Measurements from ENCODE around the gene NYAP1. TPM values are rescaled to one million over a fixed set of nuclear protein-coding genes. Genes with fewer than 3 reads are reported as not detected.
"Not testable (repeated sequence)": the region's sequence is repeated elsewhere in the genome, so short reads cannot be mapped to it uniquely, and the experiment has no call there.

The NYAP1 gene
- total RNA-seq, 2 experiments from 2014 or later, result 0.23 to 0.32 TPM

DNA sequence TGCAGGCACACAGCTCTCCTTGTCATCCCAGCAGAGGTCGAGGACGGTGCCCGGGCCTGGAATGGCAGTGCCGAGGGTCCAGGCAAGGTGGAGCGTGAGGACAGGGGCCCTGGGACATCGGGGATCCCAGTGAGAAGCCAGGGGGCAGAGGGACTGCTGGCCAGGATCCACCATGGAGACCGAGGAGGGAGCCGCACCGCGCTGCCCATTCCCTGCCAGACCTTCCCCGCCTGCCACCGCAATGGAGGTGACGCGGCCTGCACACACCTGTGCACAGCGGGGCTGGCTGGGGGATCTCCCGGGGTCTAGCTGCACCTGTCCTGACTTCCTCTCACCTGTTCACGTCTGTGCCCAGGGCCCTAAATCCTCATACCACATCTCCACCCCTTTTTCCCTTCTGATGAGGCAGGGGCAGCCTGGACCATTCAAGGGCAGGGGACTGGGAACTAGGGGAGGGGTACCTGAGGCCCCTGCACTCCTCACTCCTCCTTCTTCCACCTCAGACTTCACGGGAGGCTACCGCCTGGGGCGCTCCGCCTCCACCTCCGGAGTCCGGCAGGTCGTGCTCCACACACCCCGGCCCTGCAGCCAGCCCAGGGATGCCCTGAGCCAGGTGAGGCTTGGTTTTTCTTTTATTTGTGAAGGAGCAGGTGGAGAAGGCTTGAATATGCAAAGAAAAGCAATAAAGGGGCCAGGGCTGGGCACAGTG lies 6.9 kb downstream of the NYAP1 start:
- CTCF ChIA-PET, result interaction anchor here (2.7 kb wide), 1 partner anchor 10 kb away, joined by 12 read pairs; the partner anchor contains the start of gene TSC22D4
- H3K4me1 Mint-ChIP-seq, result peaks cover 26% of the 10 kb centered on the region
- H3K9me3 Mint-ChIP-seq, result no peaks in the 10 kb centered on the region
- POLR2A ChIA-PET, result no interaction called here
- H3K27ac Mint-ChIP-seq, result no peak overlapping the region
- DNase-seq, result no peak
- H3K27me3 Mint-ChIP-seq, result peaks cover 5% of the 10 kb centered on the region
- H3K36me3 Mint-ChIP-seq (ENCODE audit: low read depth), result no peaks in the 10 kb centered on the region
- H3K4me3 Mint-ChIP-seq, result no peak overlapping the region

DNA sequence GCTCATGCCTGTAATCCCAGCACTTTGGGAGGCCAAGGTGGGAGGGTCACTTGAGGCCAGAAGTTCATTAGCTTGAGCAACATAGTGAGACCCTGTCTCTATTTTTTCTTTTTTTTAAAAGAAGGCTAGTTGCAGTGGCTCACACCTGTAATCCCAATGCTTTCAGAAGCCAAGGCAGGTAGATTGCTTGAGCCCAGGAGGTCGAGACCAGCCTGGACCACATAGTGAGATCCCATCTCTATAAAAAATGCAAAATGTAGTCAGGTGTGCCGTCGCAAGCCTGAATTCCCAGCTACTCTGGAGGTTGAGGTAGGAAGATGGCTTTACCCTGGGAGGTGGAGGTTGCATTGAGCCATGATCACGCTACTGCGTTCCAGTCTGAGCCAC lies 7.5 kb downstream of the NYAP1 start:
- H3K27ac Mint-ChIP-seq, result no peak overlapping the region
- peaks cover 7% of the 10 kb centered on the region for H3K27me3 Mint-ChIP-seq
- peaks cover 24% of the 10 kb centered on the region for H3K4me1 Mint-ChIP-seq
- H3K36me3 Mint-ChIP-seq (ENCODE audit: low read depth), result no peaks in the 10 kb centered on the region
- POLR2A ChIA-PET, result no interaction called here
- no peaks in the 10 kb centered on the region for H3K9me3 Mint-ChIP-seq
- no peak for DNase-seq
- CTCF ChIA-PET, result interaction anchor here (0.6 to 1.2 kb wide), 2 partner anchors 8 to 40 kb away, joined by 3 to 4 read pairs; no protein-coding TSS in a partner anchor
- no peak overlapping the region for H3K4me3 Mint-ChIP-seq

DNA sequence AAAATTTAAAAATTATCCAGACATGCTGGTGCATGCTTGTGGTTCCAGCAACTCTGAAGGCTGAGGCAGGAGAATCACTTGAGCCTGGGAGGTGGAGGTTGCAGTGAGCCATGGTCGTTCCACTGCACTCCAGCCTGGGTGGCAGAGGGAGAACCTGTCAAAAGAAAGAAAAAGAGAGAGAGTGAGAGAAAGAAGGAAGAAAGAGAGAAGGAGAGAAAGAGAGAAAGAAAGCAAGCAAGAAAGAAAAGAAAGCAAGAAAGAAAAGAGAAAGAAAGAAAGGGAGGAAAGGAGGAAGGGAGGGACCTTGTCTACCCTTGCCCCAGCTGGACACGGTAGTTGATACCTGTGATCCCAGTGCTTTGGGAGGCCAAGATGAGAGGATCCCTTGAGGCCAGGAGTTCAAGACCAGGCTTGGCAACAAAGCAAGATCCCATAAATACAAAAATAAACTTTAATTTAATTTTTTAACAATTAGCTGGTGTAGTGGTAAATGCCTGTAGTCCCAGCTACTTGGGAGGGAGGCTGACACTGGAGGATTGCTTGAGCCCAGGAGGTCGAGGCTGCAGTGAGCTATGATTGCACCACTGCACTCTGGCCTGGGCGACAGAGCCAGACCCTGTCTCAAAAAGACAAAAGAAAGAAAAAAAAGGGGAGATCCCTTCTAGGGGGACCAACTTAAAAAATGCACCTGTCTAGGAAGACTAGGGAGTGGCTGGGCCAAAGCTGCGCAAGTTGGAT lies 9.2 kb downstream of the NYAP1 start:
- DNase-seq, result no peak
- POLR2A ChIA-PET, result interaction anchor here (0.5 to 1.1 kb wide), 2 partner anchors 31 to 38 kb away, joined by 3 to 4 read pairs; no protein-coding TSS in a partner anchor
- Mint-ChIP-seq H3K4me1 (peaks cover 24% of the 10 kb centered on the region), H3K4me3 (peak overlapping the region; percentile 49), H3K27ac (peak overlapping the region; percentile 74), H3K9me3 (no peaks in the 10 kb centered on the region), H3K36me3 (ENCODE audit: low read depth) (no peaks in the 10 kb centered on the region), H3K27me3 (peaks cover 11% of the 10 kb centered on the region)
- CTCF ChIA-PET, result interaction anchor here (1.0 to 1.6 kb wide), 5 partner anchors 8 to 72 kb away, joined by 3 to 6 read pairs (median 4); no protein-coding TSS in a partner anchor

DNA sequence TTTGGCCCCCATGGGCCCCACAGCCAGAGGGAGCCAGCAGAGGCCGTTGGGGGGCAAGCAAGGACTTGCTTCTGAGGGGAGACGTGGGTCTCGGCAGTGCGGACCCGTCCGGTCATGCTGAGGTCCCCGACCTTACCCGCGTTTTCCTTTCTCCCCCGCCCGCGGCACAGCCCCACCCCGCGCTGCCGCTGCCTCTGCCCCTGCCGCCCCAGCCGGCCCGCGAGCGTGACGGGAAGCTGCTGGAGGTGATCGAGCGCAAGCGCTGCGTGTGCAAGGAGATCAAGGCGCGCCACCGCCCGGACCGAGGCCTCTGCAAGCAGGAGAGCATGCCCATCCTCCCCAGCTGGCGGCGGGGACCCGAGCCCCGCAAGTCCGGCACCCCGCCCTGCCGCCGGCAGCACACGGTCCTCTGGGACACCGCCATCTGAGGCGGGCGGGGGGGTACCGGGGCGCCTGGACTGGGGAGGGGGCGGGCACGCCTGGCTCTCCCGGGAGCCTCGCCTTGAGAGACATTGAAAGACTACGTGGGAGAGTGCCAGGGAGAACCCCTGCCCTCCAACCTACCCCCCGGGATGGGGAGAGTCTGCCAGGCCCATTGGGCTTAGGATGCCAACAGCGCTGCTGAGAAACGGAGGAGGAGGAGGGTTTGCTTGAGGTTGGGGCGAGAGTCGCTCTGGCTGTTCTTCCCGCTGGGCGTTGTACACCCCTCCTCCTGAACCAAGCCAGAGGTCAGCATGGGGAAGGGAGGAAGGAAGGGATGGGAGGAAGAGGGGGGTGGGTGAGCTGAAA lies 9.9 kb downstream of the NYAP1 start:
- H3K27me3 Mint-ChIP-seq, result peaks cover 11% of the 10 kb centered on the region
- H3K9me3 Mint-ChIP-seq, result no peaks in the 10 kb centered on the region
- ChIA-PET POLR2A (interaction anchor here (0.5 to 1.1 kb wide), 2 partner anchors 32 to 39 kb away, joined by 3 to 4 read pairs; no protein-coding TSS in a partner anchor), CTCF (interaction anchor here (1.0 to 1.6 kb wide), 5 partner anchors 9 to 71 kb away, joined by 3 to 6 read pairs (median 4); no protein-coding TSS in a partner anchor)
- DNase-seq, result peak; percentile 69
- H3K27ac Mint-ChIP-seq, result peak overlapping the region; percentile 74
- peak overlapping the region; percentile 51 for H3K4me3 Mint-ChIP-seq
- peaks cover 24% of the 10 kb centered on the region for H3K4me1 Mint-ChIP-seq
- H3K36me3 Mint-ChIP-seq (ENCODE audit: low read depth), result no peaks in the 10 kb centered on the region

DNA sequence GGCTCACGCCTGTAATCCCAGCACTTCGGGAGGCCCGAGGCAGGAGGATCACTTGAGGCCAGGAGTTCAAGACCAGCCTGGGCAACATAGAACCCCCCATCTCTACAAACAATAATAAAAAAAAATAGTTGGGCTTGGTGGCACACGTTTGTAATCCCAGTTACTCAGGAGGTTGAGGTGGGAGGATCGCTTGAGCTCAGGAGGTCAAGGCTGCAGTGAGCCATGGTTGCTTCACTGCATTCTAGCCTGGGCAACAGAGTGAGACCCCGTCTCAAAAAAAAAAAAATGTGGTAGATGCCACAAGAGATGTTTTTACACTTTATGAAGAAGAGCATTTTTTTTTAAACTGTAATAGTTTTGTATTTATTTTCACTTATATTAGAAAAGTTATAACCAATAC lies 12.8 kb downstream of the NYAP1 start:
- no peak overlapping the region for H3K27ac Mint-ChIP-seq
- POLR2A ChIA-PET, result no interaction called here
- peaks cover 21% of the 10 kb centered on the region for H3K4me1 Mint-ChIP-seq
- H3K36me3 Mint-ChIP-seq (ENCODE audit: low read depth), result no peaks in the 10 kb centered on the region
- CTCF ChIA-PET, result interaction anchor here (0.7 to 1.8 kb wide), 4 partner anchors 12 to 53 kb away, joined by 3 to 7 read pairs (median 4); no protein-coding TSS in a partner anchor
- DNase-seq, result no peak
- H3K4me3 Mint-ChIP-seq, result no peak overlapping the region
- H3K9me3 Mint-ChIP-seq, result no peaks in the 10 kb centered on the region
- peaks cover 11% of the 10 kb centered on the region for H3K27me3 Mint-ChIP-seq

DNA sequence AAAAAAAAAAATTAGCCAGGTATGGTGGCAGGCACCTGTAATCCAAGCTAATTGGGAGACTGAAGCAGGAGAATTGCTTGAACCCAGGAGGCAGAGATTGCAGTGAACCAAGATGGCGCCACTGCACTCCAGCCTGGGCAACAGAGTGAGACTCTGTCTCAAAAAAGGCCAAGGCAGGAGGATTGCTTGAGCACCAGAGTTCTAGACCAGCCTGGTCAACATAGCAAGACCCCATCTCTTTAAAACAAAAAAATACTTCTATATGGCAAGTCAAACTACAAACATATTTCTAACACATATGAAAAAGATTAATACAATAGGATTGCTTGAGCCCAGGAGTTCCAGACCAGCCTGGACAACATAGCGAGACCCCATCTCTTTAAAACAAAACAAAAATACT lies 17.0 kb downstream of the NYAP1 start:
- H3K36me3 Mint-ChIP-seq (ENCODE audit: low read depth); H3K27me3 Mint-ChIP-seq; CTCF ChIA-PET; POLR2A ChIA-PET; DNase-seq; H3K9me3 Mint-ChIP-seq; H3K27ac Mint-ChIP-seq; H3K4me3 Mint-ChIP-seq; H3K4me1 Mint-ChIP-seq: not testable (repeated sequence)

DNA sequence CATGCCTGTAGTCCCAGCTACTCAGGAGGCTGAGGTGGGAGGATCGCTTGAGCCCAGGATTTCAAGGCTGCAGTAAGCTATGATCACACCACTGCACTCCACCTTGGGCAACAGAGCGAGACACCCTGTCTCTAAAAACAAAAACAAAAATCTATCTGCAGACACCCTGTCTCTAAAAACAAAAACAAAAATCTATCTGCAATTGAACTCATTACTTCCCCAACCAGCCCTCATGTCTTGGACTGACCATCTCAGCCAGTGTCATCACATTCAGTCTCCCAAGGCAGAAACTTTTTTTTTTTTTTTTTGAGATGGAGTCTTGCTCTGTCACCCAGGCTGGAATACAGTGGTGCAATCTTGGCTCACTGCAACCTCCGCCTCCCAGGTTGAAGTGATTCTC lies 20.3 kb downstream of the NYAP1 start:
- H3K4me1 Mint-ChIP-seq; H3K9me3 Mint-ChIP-seq; H3K4me3 Mint-ChIP-seq; H3K27ac Mint-ChIP-seq; POLR2A ChIA-PET; H3K36me3 Mint-ChIP-seq (ENCODE audit: low read depth); DNase-seq; H3K27me3 Mint-ChIP-seq: not testable (repeated sequence)
- CTCF ChIA-PET, result interaction anchor here (0.6 to 1.5 kb wide), 6 partner anchors 19 to 211 kb away, joined by 3 read pairs; no protein-coding TSS in a partner anchor

DNA sequence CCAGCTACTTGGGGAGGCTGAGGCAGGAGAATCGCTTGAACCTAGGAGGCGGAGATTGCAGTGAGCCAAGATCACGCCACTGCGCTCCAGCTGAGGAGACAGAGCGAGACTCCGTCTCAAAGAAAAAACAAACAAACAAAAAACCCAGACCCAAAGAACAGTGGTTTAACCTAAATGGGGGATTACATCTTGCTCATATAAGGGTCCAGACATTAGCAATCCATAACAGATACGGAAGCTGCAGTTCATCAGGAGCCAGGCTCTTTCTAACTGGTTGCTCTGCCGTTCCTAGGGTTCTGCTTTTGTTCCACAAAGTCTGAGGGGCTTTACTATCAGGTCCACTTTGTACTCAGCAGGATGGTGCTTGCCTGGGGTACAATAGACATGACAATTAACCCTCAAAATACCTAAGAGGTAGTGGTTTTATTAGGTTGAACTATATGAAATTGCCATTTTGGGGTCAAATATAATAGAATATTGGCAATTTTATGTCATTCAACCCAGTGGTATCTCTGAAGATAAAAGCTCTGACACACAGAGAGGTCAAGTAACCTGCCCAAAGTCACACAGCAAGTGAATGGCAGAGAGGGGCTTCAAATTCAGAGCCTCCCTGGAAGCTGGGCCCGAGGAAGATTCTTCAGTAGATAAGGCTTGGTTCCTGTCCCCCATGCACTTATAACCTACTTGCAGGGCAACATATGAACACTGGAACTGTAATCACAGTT lies 21.3 kb downstream of the NYAP1 start:
- H3K9me3 Mint-ChIP-seq, result no peaks in the 10 kb centered on the region
- ChIA-PET POLR2A (no interaction called here), CTCF (interaction anchor here (0.6 to 1.5 kb wide), 3 partner anchors 22 to 65 kb away, joined by 3 read pairs; no protein-coding TSS in a partner anchor)
- H3K4me1 Mint-ChIP-seq, result no peaks in the 10 kb centered on the region
- DNase-seq, result no peak
- no peak overlapping the region for H3K4me3 Mint-ChIP-seq
- no peaks in the 10 kb centered on the region for H3K36me3 Mint-ChIP-seq (ENCODE audit: low read depth)
- peaks cover 2% of the 10 kb centered on the region for H3K27me3 Mint-ChIP-seq
- H3K27ac Mint-ChIP-seq, result no peak overlapping the region

DNA sequence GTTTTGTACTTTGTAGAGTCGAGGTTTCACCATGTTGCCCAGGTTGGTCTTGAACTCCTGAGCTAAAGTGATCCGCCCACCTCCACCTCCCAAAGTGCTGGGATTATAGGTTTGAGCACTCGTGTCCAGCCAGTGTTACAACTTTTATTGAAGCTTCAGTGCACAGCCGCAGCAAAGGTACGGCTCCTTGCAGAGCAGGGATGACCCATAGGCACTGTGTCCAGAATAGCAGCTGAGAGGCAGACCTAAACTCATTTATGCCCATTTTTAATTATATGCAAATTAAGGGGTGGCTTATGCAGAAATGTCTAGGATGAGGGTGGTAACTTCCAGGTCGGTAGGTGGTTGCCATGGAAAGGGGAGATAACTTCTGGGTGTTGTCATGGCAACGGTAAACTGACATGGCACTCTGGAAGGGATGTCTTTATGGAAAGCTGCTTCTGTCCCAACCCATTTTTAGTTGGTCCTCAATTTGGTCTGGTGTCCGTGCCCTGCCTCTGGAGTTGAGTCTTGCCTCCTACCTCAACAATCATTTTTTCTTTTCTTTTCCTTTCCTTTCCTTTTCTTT lies 22.7 kb downstream of the NYAP1 start:
- H3K27me3 Mint-ChIP-seq, result peaks cover 6% of the 10 kb centered on the region
- ChIA-PET POLR2A (no interaction called here), CTCF (interaction anchor here (0.6 to 1.0 kb wide), 4 partner anchors 9 to 420 kb away, joined by 3 to 7 read pairs (median 3); no protein-coding TSS in a partner anchor)
- H3K4me3 Mint-ChIP-seq, result no peak overlapping the region
- no peaks in the 10 kb centered on the region for H3K4me1 Mint-ChIP-seq
- DNase-seq, result no peak
- no peaks in the 10 kb centered on the region for H3K9me3 Mint-ChIP-seq
- H3K27ac Mint-ChIP-seq, result no peak overlapping the region
- no peaks in the 10 kb centered on the region for H3K36me3 Mint-ChIP-seq (ENCODE audit: low read depth)

DNA sequence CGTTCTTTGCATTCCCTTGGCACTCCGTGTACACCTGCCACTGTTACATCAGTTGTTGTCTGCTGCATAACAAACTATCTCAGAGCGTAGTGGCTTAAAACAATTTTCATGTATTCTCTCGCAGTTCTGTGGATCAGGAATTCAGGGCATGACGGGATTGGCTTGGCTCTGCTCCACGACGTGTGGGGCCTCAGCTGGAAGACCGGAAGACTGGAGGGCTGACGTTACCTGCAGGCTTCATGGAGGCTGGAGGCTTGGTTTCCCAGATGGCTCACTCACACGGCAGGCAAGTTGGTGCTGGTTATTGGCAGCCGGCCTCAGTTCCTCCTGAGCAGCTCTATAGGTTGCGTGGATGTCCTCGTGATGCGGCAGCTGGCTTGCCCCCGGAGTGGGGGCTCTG lies 25.5 kb downstream of the NYAP1 start:
- Mint-ChIP-seq H3K4me1 (peaks cover 2% of the 10 kb centered on the region), H3K27me3 (peaks cover 6% of the 10 kb centered on the region), H3K9me3 (no peaks in the 10 kb centered on the region), H3K27ac (no peak overlapping the region), H3K36me3 (ENCODE audit: low read depth) (no peaks in the 10 kb centered on the region), H3K4me3 (no peak overlapping the region)
- ChIA-PET CTCF (interaction anchor here (1.1 kb wide), 1 partner anchor 16 kb away, joined by 3 read pairs; no protein-coding TSS in a partner anchor), POLR2A (no interaction called here)
- no peak for DNase-seq

DNA sequence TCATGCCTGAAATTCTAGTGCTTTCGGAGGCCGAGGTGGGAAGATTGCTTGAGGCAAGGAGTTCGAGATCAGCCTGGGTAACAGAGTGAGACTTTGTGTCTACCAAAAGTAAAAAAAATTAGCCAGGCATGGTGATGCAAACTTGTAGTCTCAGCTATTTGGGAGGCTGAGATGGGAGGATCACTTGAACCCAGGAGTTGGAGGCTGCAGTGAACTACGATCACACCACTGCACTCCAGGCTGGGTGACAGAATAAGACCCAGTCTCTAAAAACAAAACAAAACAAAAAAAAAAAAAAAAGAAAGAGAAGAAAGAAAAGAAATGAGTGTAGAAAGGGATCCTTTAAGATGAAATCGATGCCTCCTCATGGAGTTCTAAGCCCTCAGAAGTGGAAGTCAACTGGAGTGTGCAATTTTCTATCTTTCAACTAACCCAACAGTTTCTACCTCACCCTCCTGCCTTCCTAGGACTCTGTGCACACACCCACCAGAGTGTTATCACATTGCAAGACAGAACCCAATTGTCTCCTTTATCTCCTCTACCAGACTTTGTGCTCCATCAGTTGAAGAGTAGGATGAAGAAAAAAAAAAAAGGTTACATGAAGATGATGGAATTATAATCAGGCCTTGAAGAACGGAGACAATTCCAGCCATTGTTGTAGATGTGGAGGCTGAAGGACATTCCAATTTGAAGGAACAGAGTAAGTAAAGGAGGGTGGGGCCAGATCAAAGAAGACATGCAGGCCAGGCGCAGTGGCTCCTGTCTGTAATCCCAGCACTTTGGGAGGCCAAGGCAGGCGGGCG lies 26.9 kb downstream of the NYAP1 start:
- POLR2A ChIA-PET, result no interaction called here
- CTCF ChIA-PET, result no interaction called here
- no peak for DNase-seq

More for the DNA sequence above, 26.9 kb downstream of the NYAP1 start:
- Mint-ChIP-seq H3K36me3 (ENCODE audit: low read depth) (no peaks in the 10 kb centered on the region), H3K9me3 (no peaks in the 10 kb centered on the region), H3K4me1 (peaks cover 11% of the 10 kb centered on the region), H3K27me3 (peaks cover 6% of the 10 kb centered on the region), H3K4me3 (no peak overlapping the region), H3K27ac (no peak overlapping the region)

Data from activated CD4-positive, alpha-beta T cell treated with anti-CD3 and anti-CD28 coated beads, Interleukin-2, amount 10 ng/mL, durations not matched to agents 7 days and 5 days (primary cell).